HCT116 (cell line): ENCODE measurements around the gene CASP8. TPM values are rescaled to one million over a fixed set of nuclear protein-coding genes. Genes with fewer than 3 reads are reported as not detected.

Source experiments
- ATAC-seq: fragments of 200-7000 bp; cut with Tn5 transposase; 2 replicates; pipeline ENCODE4 v1.9.1; 2020; ENCODE audit warnings: mild to moderate bottlenecking, moderate library complexity
- BruUV-seq: library from RNA; stranded (reverse); fragments of 400-500 nt; replicated peaks from 2 replicates; lab custom pipeline; 2021; lab: Mats Ljungman, UMichigan
- CTCF ChIA-PET: fragments of 300-600 bp; sonication (Branson Sonifier 250); formaldehyde crosslinking; loops from one replicate; lab custom pipeline; 2021; ENCODE audit warnings: antibody characterized with exemption; lab: Charles Lee
- POLR2A ChIA-PET: fragments of 300-600, 350-600 bp; sonication (Branson Sonifier 250); formaldehyde crosslinking; loops from one replicate; lab custom pipeline; 2021; ENCODE audit warnings: antibody characterized with exemption; lab: Charles Lee
- RAD21 ChIA-PET, 2 experiments: fragments of 300-600 bp; sonication (Branson Sonifier 250); formaldehyde crosslinking; loops; one replicate each; lab custom pipeline; 2023; ENCODE audit warnings: low total read pairs in 2 of 2; ENCODE audit not compliant: uncharacterized antibody in 2 of 2, unreplicated experiment in 2 of 2, low non-redundant PET in 1 of 2; lab: Charles Lee
- DNase-seq: peaks from one replicate; pipeline ENCODE4 v3.0.0-alpha.2; 2010; ENCODE audit warnings: low read depth, low spot score
- H2AFZ ChIP-seq: fragments of 200-600 bp; shearing (Covaris generic), sonication (generic); 2 replicates; pipeline ENCODE4 v1.6.1; 2017; ENCODE audit warnings: low read depth, mixed run types, mixed read lengths, antibody characterized with exemption, low read length; ENCODE audit not compliant: poor library complexity, severe bottlenecking
- H3K27ac ChIP-seq: 2 replicates; pipeline ENCODE4 v1.5.1; 2012; ENCODE audit warnings: low read depth, low read length
- H3K27me3 ChIP-seq: fragments of 200-600 bp; sonication (generic); 2 replicates; pipeline ENCODE4 v1.6.1; 2016; ENCODE audit warnings: mixed run types, low read length, mixed read lengths; ENCODE audit not compliant: insufficient read depth
- H3K36me3 ChIP-seq, 2 experiments: fragments of 200-500 bp in 1 of 2; fragments of 200-600 bp in 1 of 2; sonication (Bioruptor generic) in 1 of 2; sonication (generic) in 1 of 2; 2 replicates each; pipeline versions ENCODE4 v1.5.1 to v1.6.1; 2014 to 2016; ENCODE audit warnings: low read length in 2 of 2, inconsistent platforms in 1 of 2, mixed read lengths in 1 of 2, mixed run types in 1 of 2; ENCODE audit not compliant: insufficient read depth in 2 of 2, control insufficient read depth in 1 of 2
- H3K4me1 ChIP-seq, 2 experiments: fragments of 200-600 bp in 1 of 2; sonication (generic) in 1 of 2; 2 replicates each; pipeline versions ENCODE4 v1.5.1 to v1.6.1; 2012 to 2017; ENCODE audit warnings: low read length in 2 of 2, inconsistent platforms in 1 of 2, mild to moderate bottlenecking in 1 of 2, mixed read lengths in 1 of 2, mixed run types in 1 of 2, moderate library complexity in 1 of 2; ENCODE audit not compliant: insufficient read depth in 2 of 2, control insufficient read depth in 1 of 2
- H3K4me2 ChIP-seq: fragments of 200-600 bp; sonication (generic); 2 replicates; pipeline ENCODE4 v1.6.1; 2017; ENCODE audit warnings: mixed run types, low read length, mixed read lengths
- H3K4me3 ChIP-seq, 2 experiments: fragments of 200-600 bp in 1 of 2; sonication (generic) in 1 of 2; replicated peaks in 1 of 2; 2 replicates each; pipeline ENCODE4 v1.5.1; 2011 to 2016; ENCODE audit warnings: low read length in 2 of 2, control low read depth in 1 of 2, low read depth in 1 of 2, mild to moderate bottlenecking in 1 of 2, mixed read lengths in 1 of 2, mixed run types in 1 of 2
- H3K79me2 ChIP-seq: fragments of 200-600 bp; sonication (generic); 2 replicates; pipeline ENCODE4 v1.6.1; 2017; ENCODE audit warnings: mild to moderate bottlenecking, mixed run types, low read length, moderate library complexity, mixed read lengths; ENCODE audit not compliant: insufficient read depth
- H3K9ac ChIP-seq: fragments of 200-600 bp; sonication (generic); 2 replicates; pipeline ENCODE4 v1.6.1; 2016; ENCODE audit warnings: low read length, mixed read lengths
- H3K9me2 ChIP-seq: fragments of 200-600 bp; sonication (generic), shearing (Covaris generic); 2 replicates; pipeline ENCODE4 v1.6.1; 2017; ENCODE audit warnings: mixed run types, mild to moderate bottlenecking, moderate library complexity; ENCODE audit not compliant: insufficient read depth
- H3K9me3 ChIP-seq, 2 experiments: fragments of 200-500 bp in 1 of 2; fragments of 200-600 bp in 1 of 2; sonication (Bioruptor generic) in 1 of 2; sonication (generic) in 1 of 2; 2 replicates each; pipeline ENCODE4 v1.6.1; 2014 to 2017; ENCODE audit warnings: low read length in 2 of 2, mixed read lengths in 2 of 2, inconsistent platforms in 1 of 2, low read depth in 1 of 2, mild to moderate bottlenecking in 1 of 2, mixed run types in 1 of 2, moderate library complexity in 1 of 2; ENCODE audit not compliant: control insufficient read depth in 1 of 2, insufficient read depth in 1 of 2
- H4K20me1 ChIP-seq: fragments of 200-600 bp; sonication (generic), shearing (Covaris generic); 2 replicates; pipeline ENCODE4 v1.6.1; 2017; ENCODE audit warnings: mixed run types, mild to moderate bottlenecking, moderate library complexity; ENCODE audit not compliant: insufficient read depth
- CBX3 ChIP-seq: IDR thresholded peaks from 2 replicates; pipeline ENCODE4 v1.6.1; 2012; ENCODE audit warnings: low read depth
- EGR1 ChIP-seq: IDR thresholded peaks from 2 replicates; pipeline ENCODE4 v1.6.1; 2012; ENCODE audit warnings: low read depth
- EZH2phosphoT487 ChIP-seq: fragments of 200-600 bp; IDR thresholded peaks from 2 replicates; pipeline ENCODE4 v1.6.1; 2018; ENCODE audit warnings: antibody characterized with exemption, borderline replicate concordance
- YY1 ChIP-seq: IDR thresholded peaks from 2 replicates; pipeline ENCODE4 v1.6.1; 2011; ENCODE audit warnings: low read length, low read depth, moderate library complexity, mild to moderate bottlenecking; ENCODE audit not compliant: insufficient replicate concordance; ENCODE audit errors: extremely low read depth
- intact Hi-C: fragments of 100-400 bp; cut with micrococcal nuclease; formaldehyde crosslinking; loops from 2 replicates; pipeline ENCODE4 v1.10.0; 2022
- total RNA-seq: library from RNA; stranded (reverse); gene quantifications from one replicate; pipeline ENCODE4 v1.2.1, GENCODE V29; 2021; ENCODE audit not compliant: unreplicated experiment
- TF ChIP-seq, protein P1 (sequence below), 3 experiments: fragments of 200-600 bp in 1 of 3; sonication (generic) in 1 of 3; IDR thresholded peaks in 2 of 3; conservative IDR thresholded peaks in 1 of 3; 2 replicates each; pipeline ENCODE4 v1.5.1; 2012 to 2017; ENCODE audit warnings: low read depth in 2 of 3, low read length in 2 of 3, antibody characterized with exemption in 1 of 3, borderline replicate concordance in 1 of 3, control low read depth in 1 of 3, mild to moderate bottlenecking in 1 of 3, mixed read lengths in 1 of 3, mixed run types in 1 of 3, moderate library complexity in 1 of 3; ENCODE audit not compliant: insufficient read depth in 1 of 3
- TF ChIP-seq, protein P2 (sequence below): IDR thresholded peaks from 2 replicates; pipeline ENCODE4 v1.6.1; 2011; ENCODE audit warnings: mild to moderate bottlenecking, low read length, moderate library complexity; ENCODE audit not compliant: insufficient replicate concordance; ENCODE audit errors: extremely low read depth

The CASP8 gene
- total RNA-seq, 1 experiment from 2014 or later: 29.6 TPM

DNA sequence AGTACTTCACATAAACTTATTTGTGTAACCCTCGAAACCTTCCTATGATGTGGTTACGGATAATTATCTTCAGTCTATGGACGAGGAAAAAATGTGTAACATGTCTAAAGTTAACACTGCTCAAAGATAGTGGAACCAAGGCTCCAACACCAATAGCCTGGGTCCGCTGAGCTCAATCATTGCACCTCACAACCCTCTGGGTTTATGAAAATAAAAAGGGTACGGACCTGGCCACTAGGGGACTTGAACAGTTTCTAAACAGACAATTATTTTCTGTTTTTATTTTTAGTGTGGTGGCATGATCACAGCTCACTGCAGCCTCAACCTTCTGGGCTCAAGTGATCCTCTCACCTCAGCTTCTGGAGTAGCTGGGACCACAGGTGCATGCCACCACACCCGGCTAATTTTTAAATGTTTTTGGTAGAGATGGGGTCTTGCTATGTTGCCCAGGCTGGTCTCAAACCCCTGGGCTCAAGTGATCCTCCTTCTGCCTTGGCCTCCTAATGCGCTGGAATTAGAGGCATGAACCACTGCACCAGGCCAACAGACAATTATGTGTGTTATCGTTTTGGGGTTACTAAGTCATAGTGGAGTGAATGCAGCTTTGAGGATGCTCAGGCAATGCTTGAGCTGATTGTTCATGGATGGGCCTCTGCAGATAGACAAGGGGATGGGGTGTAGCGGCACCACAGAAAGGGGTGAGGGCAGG lies 10.1 kb downstream of the CASP8 start:
- TF ChIP-seq, protein P1, sequence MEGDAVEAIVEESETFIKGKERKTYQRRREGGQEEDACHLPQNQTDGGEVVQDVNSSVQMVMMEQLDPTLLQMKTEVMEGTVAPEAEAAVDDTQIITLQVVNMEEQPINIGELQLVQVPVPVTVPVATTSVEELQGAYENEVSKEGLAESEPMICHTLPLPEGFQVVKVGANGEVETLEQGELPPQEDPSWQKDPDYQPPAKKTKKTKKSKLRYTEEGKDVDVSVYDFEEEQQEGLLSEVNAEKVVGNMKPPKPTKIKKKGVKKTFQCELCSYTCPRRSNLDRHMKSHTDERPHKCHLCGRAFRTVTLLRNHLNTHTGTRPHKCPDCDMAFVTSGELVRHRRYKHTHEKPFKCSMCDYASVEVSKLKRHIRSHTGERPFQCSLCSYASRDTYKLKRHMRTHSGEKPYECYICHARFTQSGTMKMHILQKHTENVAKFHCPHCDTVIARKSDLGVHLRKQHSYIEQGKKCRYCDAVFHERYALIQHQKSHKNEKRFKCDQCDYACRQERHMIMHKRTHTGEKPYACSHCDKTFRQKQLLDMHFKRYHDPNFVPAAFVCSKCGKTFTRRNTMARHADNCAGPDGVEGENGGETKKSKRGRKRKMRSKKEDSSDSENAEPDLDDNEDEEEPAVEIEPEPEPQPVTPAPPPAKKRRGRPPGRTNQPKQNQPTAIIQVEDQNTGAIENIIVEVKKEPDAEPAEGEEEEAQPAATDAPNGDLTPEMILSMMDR (IDR thresholded peaks at IDR 0.05 in 2 of 3, conservative IDR thresholded peaks at IDR 0.05 in 1 of 3; ENCODE audit: borderline replicate concordance in 1 of 3, insufficient read depth in 1 of 3, low read depth in 2 of 3, low read length in 2 of 3): peak in 1 of 3 experiments; percentile 27; a peak in 2 of 6 replicates
- no peak for TF ChIP-seq CBX3
- TF ChIP-seq, all 23 proteins: peak for 1
- intact Hi-C loops: no loop called here
- Histone ChIP-seq H3K27ac (no peak overlapping the region), H3K4me1 (no peaks in the 10 kb centered on the region), H3K9me2 (no peaks in the 10 kb centered on the region), H3K4me3 (no peak overlapping the region), H3K27me3 (no peaks in the 10 kb centered on the region), H3K36me3 (peaks cover 9 to 10% of the 10 kb centered on the region in 2 experiments; a peak in 2 of 4 replicates), H3K9me3 (no peaks in the 10 kb centered on the region), H3K9ac (no peak overlapping the region), H3K4me2 (no peak overlapping the region), H3K79me2 (peaks cover 2% of the 10 kb centered on the region), H2AFZ (no peak overlapping the region), H4K20me1 (no peaks in the 10 kb centered on the region)
- CTCF ChIA-PET: no interaction called here
- DNase-seq: no peak
- RAD21 ChIA-PET: no interaction called here
- ATAC-seq: no peak
- BruUV-seq: no TSS peak
- POLR2A ChIA-PET: no interaction called here

DNA sequence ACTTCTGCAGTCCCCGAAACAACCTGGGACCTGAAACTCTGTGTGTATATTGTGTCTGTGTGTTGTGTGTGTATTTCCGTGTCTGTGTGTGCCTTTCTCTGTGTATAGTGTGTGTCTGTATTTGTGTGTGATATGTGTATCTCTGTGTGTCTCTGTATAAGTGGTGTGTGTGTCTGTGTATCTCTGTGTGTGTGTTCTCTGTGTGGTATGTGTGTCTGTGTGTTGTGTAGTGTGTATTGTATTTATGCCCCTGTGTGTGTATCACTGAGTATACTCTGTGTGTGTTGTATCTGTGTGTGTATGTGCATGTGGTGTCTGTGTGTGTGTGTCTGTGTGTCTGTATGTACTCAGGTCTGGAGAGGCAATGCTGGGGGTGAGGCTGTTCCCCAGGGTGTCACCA lies 11.6 kb downstream of the CASP8 start:
- no TSS peak for BruUV-seq
- H3K36me3 ChIP-seq: peaks cover 9 to 13% of the 10 kb centered on the region in 2 experiments; a peak in 2 of 4 replicates
- no peaks in the 10 kb centered on the region for H3K9me3 ChIP-seq
- no peaks in the 10 kb centered on the region for H3K27me3 ChIP-seq
- H3K4me2 ChIP-seq: no peak overlapping the region
- CTCF ChIA-PET: no interaction called here
- H3K4me1 ChIP-seq: no peaks in the 10 kb centered on the region
- no peak overlapping the region for H3K4me3 ChIP-seq
- POLR2A ChIA-PET: no interaction called here
- no peaks in the 10 kb centered on the region; the same call in 1 of the 2 replicates for H3K79me2 ChIP-seq
- no peak overlapping the region for H2AFZ ChIP-seq
- intact Hi-C loops: no loop called here
- no peak overlapping the region for H3K9ac ChIP-seq
- H4K20me1 ChIP-seq: no peaks in the 10 kb centered on the region
- no peaks in the 10 kb centered on the region for H3K9me2 ChIP-seq
- DNase-seq (no peak), ATAC-seq (no peak)
- TF ChIP-seq CBX3 (no peak), EZH2phosphoT487 (no peak), EGR1 (no peak), YY1 (no peak)
- TF ChIP-seq, protein P2, sequence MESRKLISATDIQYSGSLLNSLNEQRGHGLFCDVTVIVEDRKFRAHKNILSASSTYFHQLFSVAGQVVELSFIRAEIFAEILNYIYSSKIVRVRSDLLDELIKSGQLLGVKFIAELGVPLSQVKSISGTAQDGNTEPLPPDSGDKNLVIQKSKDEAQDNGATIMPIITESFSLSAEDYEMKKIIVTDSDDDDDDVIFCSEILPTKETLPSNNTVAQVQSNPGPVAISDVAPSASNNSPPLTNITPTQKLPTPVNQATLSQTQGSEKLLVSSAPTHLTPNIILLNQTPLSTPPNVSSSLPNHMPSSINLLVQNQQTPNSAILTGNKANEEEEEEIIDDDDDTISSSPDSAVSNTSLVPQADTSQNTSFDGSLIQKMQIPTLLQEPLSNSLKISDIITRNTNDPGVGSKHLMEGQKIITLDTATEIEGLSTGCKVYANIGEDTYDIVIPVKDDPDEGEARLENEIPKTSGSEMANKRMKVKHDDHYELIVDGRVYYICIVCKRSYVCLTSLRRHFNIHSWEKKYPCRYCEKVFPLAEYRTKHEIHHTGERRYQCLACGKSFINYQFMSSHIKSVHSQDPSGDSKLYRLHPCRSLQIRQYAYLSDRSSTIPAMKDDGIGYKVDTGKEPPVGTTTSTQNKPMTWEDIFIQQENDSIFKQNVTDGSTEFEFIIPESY: no peak
- H3K27ac ChIP-seq: no peak overlapping the region
- RAD21 ChIA-PET: no interaction called here
